HG03280 (cell line): ENCODE results near the gene CCT8L2.
"Not testable (repeated sequence)": the region's sequence is repeated elsewhere in the genome, so short reads cannot be mapped to it uniquely, and the experiment has no call there.

Source experiments
- ATAC-seq: cut with Tn5 transposase; IDR thresholded peaks from one replicate; pipeline ENCODE4 v1.9.1; 2021; ENCODE audit warnings: mild to moderate bottlenecking, moderate library complexity; ENCODE audit not compliant: unreplicated experiment

CCT8L2 gene

GRCh38 chr22:16592710-16593109, at the start of gene CCT8L2:
Gene CCT8L2 (minus strand): TSS chr22:16592810. CDS start chr22:16592550, 260 bp downstream.
- not testable (repeated sequence) for ATAC-seq

- not testable (repeated sequence) for ATAC-seq
Observed at GRCh38 chr22:16635442-16635841, 42.8 kb upstream of the CCT8L2 start.

- not testable (repeated sequence) for ATAC-seq
Observed at GRCh38 chr22:16634092-16634491, 41.5 kb upstream of the CCT8L2 start.

- not testable (repeated sequence) for ATAC-seq
Observed at GRCh38 chr22:16628476-16628875, 35.9 kb upstream of the CCT8L2 start.

- ATAC-seq = not testable (repeated sequence)
Observed at GRCh38 chr22:16625018-16625417, 32.4 kb upstream of the CCT8L2 start.

- ATAC-seq = not testable (repeated sequence)
Observed at GRCh38 chr22:16623595-16623994, 31.0 kb upstream of the CCT8L2 start.

- ATAC-seq = not testable (repeated sequence)
Observed at GRCh38 chr22:16617516-16617915, 24.9 kb upstream of the CCT8L2 start.

GRCh38 chr22:16616390-16616938, 23.9 kb upstream of the CCT8L2 start:
- ATAC-seq = not testable (repeated sequence)

- not testable (repeated sequence) for ATAC-seq
Observed at GRCh38 chr22:16615606-16616245, 23.1 kb upstream of the CCT8L2 start.

GRCh38 chr22:16609548-16610261, 17.1 kb upstream of the CCT8L2 start:
- no peak for ATAC-seq

- no peak for ATAC-seq
Observed at GRCh38 chr22:16608931-16609330, 16.3 kb upstream of the CCT8L2 start.

- ATAC-seq = not testable (repeated sequence)
Observed at GRCh38 chr22:16604257-16604998, 11.8 kb upstream of the CCT8L2 start.

- ATAC-seq = not testable (repeated sequence)
Observed at GRCh38 chr22:16603770-16604242, 11.2 kb upstream of the CCT8L2 start.

GRCh38 chr22:16603448-16603768, 10.8 kb upstream of the CCT8L2 start:
- ATAC-seq = no peak

- ATAC-seq = not testable (repeated sequence)
Observed at GRCh38 chr22:16602728-16603447, 10.3 kb upstream of the CCT8L2 start.

GRCh38 chr22:16602224-16602727, 9.7 kb upstream of the CCT8L2 start:
- ATAC-seq = not testable (repeated sequence)

GRCh38 chr22:16601437-16602223, 9.0 kb upstream of the CCT8L2 start:
- ATAC-seq = no peak

- ATAC-seq = not testable (repeated sequence)
Observed at GRCh38 chr22:16600644-16601436, 8.2 kb upstream of the CCT8L2 start.

- not testable (repeated sequence) for ATAC-seq
Observed at GRCh38 chr22:16599648-16600047, 7.0 kb upstream of the CCT8L2 start.
